Transverse colon (tissue), 4 donors: Measurements from ENCODE around the gene EIF5AL1. TPM values are rescaled to one million over a fixed set of nuclear protein-coding genes. Genes with fewer than 3 reads are reported as not detected.
"Not testable (repeated sequence)": the region's sequence is repeated elsewhere in the genome, so short reads cannot be mapped to it uniquely, and the experiment has no call there.

Source experiments
- DNase-seq: peaks from one replicate; pipeline ENCODE4 v3.0.0-alpha.2; 2019
- H3K27ac ChIP-seq, 4 donors: fragments of 200-600 bp; sonication (generic); 2 replicates each; pipeline ENCODE4 v1.5.1; 2016 to 2018; ENCODE audit warnings: inconsistent platforms in 4 of 4
- H3K27me3 ChIP-seq: fragments of 200-600 bp; sonication (generic); 2 replicates; pipeline ENCODE4 v1.5.1; 2017; ENCODE audit warnings: inconsistent platforms
- H3K36me3 ChIP-seq, 4 donors: fragments of 200-600 bp; sonication (generic); 2 replicates each; pipeline ENCODE4 v1.5.1; 2017 to 2019; ENCODE audit warnings: inconsistent platforms in 4 of 4
- H3K4me1 ChIP-seq, 4 donors: fragments of 200-600 bp; sonication (generic); 2 replicates each; pipeline ENCODE4 v1.5.1; 2017 to 2020; ENCODE audit warnings: inconsistent platforms in 4 of 4
- H3K4me3 ChIP-seq, 4 donors: fragments of 200-600 bp; sonication (generic); 1 replicate in 1 of 4; 2 replicates in 3 of 4; pipeline versions ENCODE4 v1.5.1 to v1.6.1; 2017 to 2019; ENCODE audit warnings: inconsistent platforms in 4 of 4
- H3K9me3 ChIP-seq, 2 donors: fragments of 200-600 bp; sonication (generic); 2 replicates each; pipeline ENCODE4 v1.5.1; 2017 to 2019; ENCODE audit warnings: inconsistent platforms in 2 of 2
- EP300 ChIP-seq: sonication (generic); formaldehyde crosslinking; IDR thresholded peaks from one replicate; pipeline ENCODE4 v1.6.1; 2017; ENCODE audit warnings: antibody characterized with exemption, low read depth
- POLR2A ChIP-seq: fragments of 450-650 bp; IDR thresholded peaks from one replicate; pipeline ENCODE4 v1.6.1; 2016; ENCODE audit warnings: antibody characterized with exemption, mild to moderate bottlenecking, moderate library complexity
- POLR2AphosphoS5 ChIP-seq, 3 donors: sonication (generic); formaldehyde crosslinking; IDR thresholded peaks; one replicate each; pipeline ENCODE4 v1.6.1; 2016; ENCODE audit warnings: antibody characterized with exemption in 3 of 3
- WGBS, 2 donors: methylation state at CpG; one replicate each; pipeline ENCODE4 v1.1.5; 2018; ENCODE audit warnings: low coverage in 1 of 2; 5-methylcytosine and 5-hydroxymethylcytosine counted together
- in situ Hi-C, 4 donors: fragments of 200-750 bp; cut with MboI; loops; one replicate each; pipeline versions ENCODE4 v1.15.0 to v1.15.1; 2017; ENCODE audit warnings: low sequenced_read_pairs in 3 of 4, low pct_ligation_motif_present in 1 of 4, low pct_unique_long_range_greater_than_20kb in 1 of 4
- intact Hi-C: fragments of 100-400 bp; cut with DNase I; formaldehyde crosslinking; loops from one replicate; pipeline ENCODE4 v1.15.1; 2023; ENCODE audit warnings: low total_unique reads
- total RNA-seq, 4 donors: library from RNA; depleted of rRNA; stranded (reverse); fragments of >200 nt; gene quantifications; one replicate each; pipeline ENCODE4 v1.1.0, GENCODE V29; 2016
- TF ChIP-seq, protein P1 (sequence below), 5 experiments: fragments of 200-600 bp in 3 of 5; fragments of 450-650 bp in 2 of 5; sonication (generic) in 3 of 5; IDR thresholded peaks; 1 replicate in 2 of 5; 2 replicates in 3 of 5; pipeline ENCODE4 v1.5.1; 2016 to 2017; ENCODE audit warnings: antibody characterized with exemption in 5 of 5, inconsistent platforms in 3 of 5, mild to moderate bottlenecking in 2 of 5, moderate library complexity in 1 of 5

EIF5AL1 gene
- total RNA-seq, 4 donors from 2014 or later: 0.16 to 0.27 TPM; not detected in 2

DNA sequence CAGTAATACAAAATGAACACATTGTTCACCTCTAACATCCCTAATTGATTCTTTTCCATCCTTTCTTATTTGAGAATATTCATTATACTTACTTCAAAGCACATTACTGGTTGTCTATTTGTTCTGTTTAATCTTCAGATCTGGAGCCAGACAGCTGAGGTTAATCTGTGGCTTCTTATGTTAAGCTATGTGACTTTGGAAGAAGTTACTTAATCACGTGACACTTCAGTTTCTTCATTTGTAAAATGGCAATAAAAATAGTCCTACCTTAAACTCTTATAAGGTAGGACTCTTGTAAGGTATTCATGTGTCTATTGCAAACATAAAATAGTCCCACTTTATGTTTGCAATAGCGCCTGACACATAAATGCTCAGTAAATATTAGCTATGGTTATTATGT lies 34.8 kb downstream of the EIF5AL1 start:
- H3K4me3 ChIP-seq, H3K27ac ChIP-seq, H3K4me1 ChIP-seq, DNase-seq, intact Hi-C loops, H3K36me3 ChIP-seq, in situ Hi-C loops, H3K27me3 ChIP-seq, H3K9me3 ChIP-seq: not testable (repeated sequence)
- WGBS, 2 donors: 72% methylated on average over 2 of the region's 2 CpGs

DNA sequence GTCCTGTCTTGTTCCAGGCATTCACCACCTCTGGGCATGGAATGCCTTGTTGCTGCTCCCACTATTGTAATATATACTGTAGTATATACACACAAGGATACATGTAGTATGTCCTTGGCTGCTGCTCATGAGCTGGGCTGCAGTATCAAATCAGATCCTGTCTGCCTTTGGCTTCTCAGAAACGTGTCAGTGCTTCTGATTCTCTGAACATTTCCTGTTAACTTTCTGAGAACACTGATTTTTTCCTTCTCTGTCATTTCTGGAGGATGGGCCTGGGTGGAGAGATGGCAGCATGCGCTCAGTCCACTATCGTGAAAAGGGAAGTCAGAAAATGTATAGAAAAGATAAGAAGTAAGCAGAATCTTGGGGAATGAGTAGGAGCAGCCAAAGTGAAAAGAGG lies 35.6 kb downstream of the EIF5AL1 start:
- 53 to 71% methylated on average over 3 of the region's 3 CpGs for WGBS, 2 donors
- no peak for DNase-seq
- in situ Hi-C loops: no loop called here
- no peak overlapping the region for H3K27ac ChIP-seq
- no peak overlapping the region for H3K4me3 ChIP-seq
- TF ChIP-seq, protein P1, sequence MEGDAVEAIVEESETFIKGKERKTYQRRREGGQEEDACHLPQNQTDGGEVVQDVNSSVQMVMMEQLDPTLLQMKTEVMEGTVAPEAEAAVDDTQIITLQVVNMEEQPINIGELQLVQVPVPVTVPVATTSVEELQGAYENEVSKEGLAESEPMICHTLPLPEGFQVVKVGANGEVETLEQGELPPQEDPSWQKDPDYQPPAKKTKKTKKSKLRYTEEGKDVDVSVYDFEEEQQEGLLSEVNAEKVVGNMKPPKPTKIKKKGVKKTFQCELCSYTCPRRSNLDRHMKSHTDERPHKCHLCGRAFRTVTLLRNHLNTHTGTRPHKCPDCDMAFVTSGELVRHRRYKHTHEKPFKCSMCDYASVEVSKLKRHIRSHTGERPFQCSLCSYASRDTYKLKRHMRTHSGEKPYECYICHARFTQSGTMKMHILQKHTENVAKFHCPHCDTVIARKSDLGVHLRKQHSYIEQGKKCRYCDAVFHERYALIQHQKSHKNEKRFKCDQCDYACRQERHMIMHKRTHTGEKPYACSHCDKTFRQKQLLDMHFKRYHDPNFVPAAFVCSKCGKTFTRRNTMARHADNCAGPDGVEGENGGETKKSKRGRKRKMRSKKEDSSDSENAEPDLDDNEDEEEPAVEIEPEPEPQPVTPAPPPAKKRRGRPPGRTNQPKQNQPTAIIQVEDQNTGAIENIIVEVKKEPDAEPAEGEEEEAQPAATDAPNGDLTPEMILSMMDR (IDR thresholded peaks at IDR 0.05): no peak
- no peak for TF ChIP-seq POLR2AphosphoS5 (IDR thresholded peaks at IDR 0.05)
- TF ChIP-seq EP300: no peak
- no peak for TF ChIP-seq POLR2A
- no peaks in the 10 kb centered on the region for H3K36me3 ChIP-seq
- no peaks in the 10 kb centered on the region for H3K27me3 ChIP-seq
- no peaks in the 10 kb centered on the region for H3K4me1 ChIP-seq
- no peaks in the 10 kb centered on the region for H3K9me3 ChIP-seq
- intact Hi-C loops: no loop called here

DNA sequence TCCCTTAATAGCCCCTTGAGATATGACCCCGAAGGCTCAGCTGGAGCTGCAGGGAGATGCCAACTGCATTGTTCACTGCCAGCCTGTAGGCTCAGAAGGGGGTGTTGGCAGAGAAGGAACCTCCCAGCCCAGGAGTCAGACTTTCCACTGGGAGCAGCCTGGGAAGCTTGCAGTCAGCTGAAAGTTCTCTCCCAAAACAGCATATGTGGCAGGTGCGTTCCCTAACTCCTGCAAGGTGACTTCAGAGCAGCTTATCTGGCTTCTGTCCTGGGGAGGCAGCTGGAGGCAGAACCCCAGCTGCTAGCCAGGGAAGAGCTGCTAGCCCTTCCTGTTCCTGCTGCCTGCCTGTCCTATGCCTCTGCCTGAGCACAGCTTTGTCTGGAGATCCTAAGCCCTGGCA lies 39.8 kb downstream of the EIF5AL1 start:
- H3K4me3 ChIP-seq: no peak overlapping the region

DNA sequence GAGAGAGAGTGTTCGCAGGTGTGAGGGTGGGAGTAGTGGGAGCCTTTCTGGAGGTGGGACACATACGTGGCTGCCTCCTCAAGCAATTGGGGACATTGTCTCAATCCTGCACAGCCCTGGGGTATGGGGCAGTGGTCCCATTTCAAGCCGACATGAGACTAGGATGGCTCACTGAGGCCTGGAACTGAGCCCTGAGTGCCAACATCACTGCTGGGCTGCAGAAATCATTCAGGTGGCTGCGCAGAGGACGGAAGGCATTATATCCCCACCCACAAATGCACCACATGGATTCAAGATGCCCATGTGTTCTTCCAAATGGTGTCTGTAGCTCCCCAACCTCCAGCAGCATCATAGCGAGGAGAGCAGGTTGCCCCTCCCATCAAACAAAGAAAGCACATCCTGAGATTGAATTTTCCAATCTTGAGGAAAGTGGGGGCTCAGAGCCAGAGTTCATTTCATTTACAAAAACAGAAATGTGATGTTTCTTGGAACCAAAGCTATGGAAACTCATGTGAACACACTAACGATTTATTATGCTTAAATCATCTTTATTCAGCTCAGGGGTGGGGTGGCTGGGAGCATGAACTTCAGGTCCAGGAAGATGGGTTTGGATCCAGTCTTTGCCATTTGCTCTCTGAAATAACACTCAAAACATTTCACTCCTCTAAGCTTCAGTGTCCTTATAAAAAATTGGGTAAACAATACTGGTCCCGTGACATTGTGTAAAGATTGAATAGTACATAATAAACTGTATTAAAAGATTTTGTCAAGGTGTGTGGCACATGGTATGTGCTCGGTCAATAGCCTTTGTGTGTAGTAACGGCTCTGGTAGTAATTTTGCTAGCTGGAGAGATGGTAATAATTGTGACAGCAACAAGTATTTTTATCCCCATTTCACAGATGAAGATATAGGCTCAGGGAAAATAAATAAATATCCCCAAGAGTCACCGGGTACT lies 43.3 kb downstream of the EIF5AL1 start:
- in situ Hi-C loops: loop anchor here in 3 of 4 donors (5.0 to 25.0 kb wide), 3 partner anchors 57 to 707 kb away; partner anchors contain the start of genes SFTPD (in 3 of the 3) and SFTPA1 (in 1 of the 3)
- H3K4me3 ChIP-seq: no peak overlapping the region
- H3K9me3 ChIP-seq: no peaks in the 10 kb centered on the region
- no peaks in the 10 kb centered on the region for H3K27me3 ChIP-seq
- 60 to 70% methylated on average over 4 to 10 of the region's 11 CpGs for WGBS, 2 donors
- intact Hi-C loops: no loop called here
- H3K36me3 ChIP-seq: no peaks in the 10 kb centered on the region
- DNase-seq: no peak
- H3K4me1 ChIP-seq: peaks cover 0 to 5% (median 3%) of the 10 kb centered on the region in 4 donors
- no peak overlapping the region for H3K27ac ChIP-seq
- TF ChIP-seq, protein P1 (IDR thresholded peaks at IDR 0.05): no peak
- TF ChIP-seq POLR2A: no peak
- TF ChIP-seq EP300: no peak
- no peak for TF ChIP-seq POLR2AphosphoS5 (IDR thresholded peaks at IDR 0.05)

More for the DNA sequence above, 39.8 kb downstream of the EIF5AL1 start:
- H3K27me3 ChIP-seq: no peaks in the 10 kb centered on the region
- no peaks in the 10 kb centered on the region for H3K36me3 ChIP-seq
- intact Hi-C loops: no loop called here
- DNase-seq: no peak
- WGBS, 2 donors: 69% methylated on average over 2 of the region's 2 CpGs; no CpG with 5 or more reads in 1 of the 2 donors
- no peak overlapping the region for H3K27ac ChIP-seq
- no peaks in the 10 kb centered on the region for H3K4me1 ChIP-seq
- H3K9me3 ChIP-seq: no peaks in the 10 kb centered on the region
- in situ Hi-C loops: loop anchor here in 3 of 4 donors (25.0 kb wide), 2 partner anchors 385 to 710 kb away; partner anchors contain the start of gene SFTPD (in 3 of the 3)
- TF ChIP-seq POLR2A: no peak
- TF ChIP-seq, protein P1 (IDR thresholded peaks at IDR 0.05): no peak

DNA sequence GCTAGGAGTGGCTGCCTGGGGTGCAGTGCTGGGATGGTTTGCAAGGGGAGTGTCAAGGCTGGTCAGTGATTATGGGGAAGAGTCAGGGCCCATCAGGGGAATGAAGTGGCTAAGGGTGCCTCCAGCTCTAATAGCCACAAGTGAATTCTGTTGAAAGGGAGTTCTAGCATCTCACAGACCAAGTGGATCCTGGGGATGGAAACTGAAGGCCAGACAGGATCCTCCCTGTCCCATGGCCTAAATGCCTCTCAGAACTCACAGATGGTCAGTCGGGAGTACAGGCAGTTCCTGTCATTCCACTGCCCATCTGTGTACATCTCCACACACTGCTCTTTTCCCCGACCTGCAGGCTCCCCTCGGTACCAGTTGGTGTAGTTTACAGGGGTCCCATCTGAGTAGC lies 44.6 kb downstream of the EIF5AL1 start:
- H3K27me3 ChIP-seq, H3K4me3 ChIP-seq, H3K9me3 ChIP-seq, H3K27ac ChIP-seq, DNase-seq, intact Hi-C loops, H3K36me3 ChIP-seq: not testable (repeated sequence)
- peaks cover 0 to 15% (median 7%) of the 10 kb centered on the region in 4 donors for H3K4me1 ChIP-seq
- in situ Hi-C loops: loop anchor here in 3 of 4 donors (5.0 to 25.0 kb wide), 3 partner anchors 55 to 705 kb away; partner anchors contain the start of genes SFTPD (in 3 of the 3) and SFTPA1 (in 1 of the 3)
- 90% methylated on average over 2 of the region's 3 CpGs; no CpG with 5 or more reads in 1 of the 2 donors for WGBS, 2 donors
